GM23248 (cell line): ENCODE data around the gene LEKR1. TPM values are rescaled to one million over a fixed set of nuclear protein-coding genes. Genes with fewer than 3 reads are reported as not detected.

Source experiments
- DNase-seq: peaks from one replicate; pipeline ENCODE4 v3.0.0-alpha.2; 2015
- H2AFZ ChIP-seq: fragments of 200-600 bp; sonication (generic); 2 replicates; pipeline ENCODE4 v1.6.1; 2016; ENCODE audit warnings: antibody characterized with exemption
- H3F3A ChIP-seq: fragments of 200-600 bp; sonication (generic); 2 replicates; pipeline ENCODE4 v1.6.1; 2016; ENCODE audit warnings: mild to moderate bottlenecking, antibody characterized with exemption, mixed run types; ENCODE audit not compliant: insufficient read depth
- H3K27ac ChIP-seq: fragments of 200-600 bp; sonication (generic); 2 replicates; pipeline ENCODE4 v1.5.1; 2016; ENCODE audit warnings: mild to moderate bottlenecking
- H3K27me3 ChIP-seq: fragments of 200-600 bp; sonication (generic); replicated peaks from 2 replicates; pipeline ENCODE4 v1.6.1; 2016; ENCODE audit warnings: mild to moderate bottlenecking; ENCODE audit not compliant: insufficient read depth
- H3K36me3 ChIP-seq: fragments of 200-600 bp; sonication (generic); 2 replicates; pipeline ENCODE4 v1.6.1; 2016; ENCODE audit warnings: low read depth, mild to moderate bottlenecking
- H3K4me1 ChIP-seq: fragments of 200-600 bp; sonication (generic); 2 replicates; pipeline ENCODE4 v1.6.1; 2016; ENCODE audit warnings: mild to moderate bottlenecking; ENCODE audit not compliant: insufficient read depth
- H3K4me2 ChIP-seq: fragments of 200-600 bp; sonication (generic); one replicate; pipeline ENCODE4 v1.6.1; 2016; ENCODE audit warnings: mild to moderate bottlenecking; ENCODE audit not compliant: unreplicated experiment
- H3K4me3 ChIP-seq: fragments of 200-600 bp; sonication (generic); 2 replicates; pipeline ENCODE4 v1.5.1; 2016; ENCODE audit warnings: mild to moderate bottlenecking
- H3K79me2 ChIP-seq: fragments of 200-600 bp; sonication (generic); 2 replicates; pipeline ENCODE4 v1.6.1; 2016; ENCODE audit warnings: mild to moderate bottlenecking; ENCODE audit not compliant: insufficient read depth
- H3K9ac ChIP-seq: fragments of 200-600 bp; sonication (generic); 2 replicates; pipeline ENCODE4 v1.6.1; 2016; ENCODE audit warnings: mild to moderate bottlenecking
- H3K9me2 ChIP-seq: fragments of 200-600 bp; sonication (generic); 2 replicates; pipeline ENCODE4 v1.6.1; 2016; ENCODE audit warnings: mixed run types, mild to moderate bottlenecking, moderate library complexity; ENCODE audit not compliant: insufficient read depth
- H3K9me3 ChIP-seq: fragments of 200-600 bp; sonication (generic); one replicate; pipeline ENCODE4 v1.6.1; 2017; ENCODE audit warnings: low read depth
- H4K20me1 ChIP-seq: fragments of 200-600 bp; sonication (generic); 2 replicates; pipeline ENCODE4 v1.6.0; 2016; ENCODE audit not compliant: insufficient read depth
- EZH2 ChIP-seq: fragments of 200-600 bp; sonication (generic); IDR thresholded peaks from 2 replicates; pipeline ENCODE4 v1.6.1; 2018; ENCODE audit warnings: antibody characterized with exemption, mild to moderate bottlenecking; ENCODE audit not compliant: insufficient read depth, poor library complexity, severe bottlenecking
- EZH2phosphoT487 ChIP-seq: fragments of 200-600 bp; sonication (generic); IDR thresholded peaks from 2 replicates; pipeline ENCODE4 v1.6.1; 2018; ENCODE audit warnings: antibody characterized with exemption, moderate library complexity, mild to moderate bottlenecking, low read depth; ENCODE audit not compliant: insufficient read depth
- WGBS, 2 experiments: methylation state at CpG; one replicate each; pipeline ENCODE4 v1.1.6; 2015 to 2017; ENCODE audit warnings: low lambda C conversion rate in 2 of 2, low coverage in 1 of 2; ENCODE audit errors: missing lambda C conversion rate in 2 of 2; 5-methylcytosine and 5-hydroxymethylcytosine counted together
- in situ Hi-C: fragments of 300-500 bp; cut with MboI; formaldehyde crosslinking; loops from 2 replicates; pipeline ENCODE4 v1.15.0; 2020
- polyA plus RNA-seq: library from polyadenylated mRNA; unstranded; fragments of >200 nt; fragmentation: Nextera tagmentation; extraction: Ambion mirVana; gene quantifications from 2 replicates; pipeline ENCODE4 v1.2.1, GENCODE V29; 2016
- total RNA-seq: library from RNA; depleted of rRNA; stranded (reverse); fragments of >200 nt; shearing (Covaris generic); gene quantifications from 2 replicates; pipeline ENCODE4 v1.2.3, GENCODE V29; 2014

The LEKR1 gene
- total and polyA plus RNA-seq, 2 experiments from 2014 or later, result 0.32 to 0.43 TPM

DNA sequence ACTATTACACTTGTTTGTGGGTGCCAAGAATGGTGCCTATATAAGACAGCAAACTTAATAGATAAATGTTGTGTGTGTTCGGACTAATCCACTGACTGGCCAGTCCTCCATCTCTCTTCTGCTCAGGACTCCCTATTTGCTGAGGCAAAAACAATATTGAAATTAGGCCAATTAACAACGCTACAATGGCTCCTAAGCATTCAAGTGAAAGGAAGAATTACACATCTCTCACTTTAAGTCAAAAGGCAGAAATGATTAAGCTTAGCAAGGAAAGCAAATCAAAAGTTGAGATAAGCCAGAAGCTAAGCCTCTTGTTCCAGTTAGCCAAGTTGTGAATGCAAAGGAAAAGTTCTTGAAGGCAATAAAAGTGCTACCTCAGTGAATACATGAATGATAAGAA lies 206.8 kb downstream of the LEKR1 start:
- Histone ChIP-seq H3K27me3 (no peaks in the 10 kb centered on the region), H3F3A (no peaks in the 10 kb centered on the region), H3K36me3 (no peaks in the 10 kb centered on the region), H4K20me1 (no peaks in the 10 kb centered on the region), H3K4me3 (no peak overlapping the region), H2AFZ (no peak overlapping the region), H3K4me1 (no peaks in the 10 kb centered on the region), H3K9me3 (no peaks in the 10 kb centered on the region), H3K79me2 (no peaks in the 10 kb centered on the region), H3K9ac (no peak overlapping the region), H3K9me2 (no peaks in the 10 kb centered on the region), H3K4me2 (no peak overlapping the region), H3K27ac (no peak overlapping the region)
- TF ChIP-seq EZH2phosphoT487 (no peak), EZH2 (no peak)
- no peak for DNase-seq
- 86 to 91% methylated on average over 2 of the region's 2 CpGs for WGBS, 2 experiments
- in situ Hi-C loops, result no loop called here

DNA sequence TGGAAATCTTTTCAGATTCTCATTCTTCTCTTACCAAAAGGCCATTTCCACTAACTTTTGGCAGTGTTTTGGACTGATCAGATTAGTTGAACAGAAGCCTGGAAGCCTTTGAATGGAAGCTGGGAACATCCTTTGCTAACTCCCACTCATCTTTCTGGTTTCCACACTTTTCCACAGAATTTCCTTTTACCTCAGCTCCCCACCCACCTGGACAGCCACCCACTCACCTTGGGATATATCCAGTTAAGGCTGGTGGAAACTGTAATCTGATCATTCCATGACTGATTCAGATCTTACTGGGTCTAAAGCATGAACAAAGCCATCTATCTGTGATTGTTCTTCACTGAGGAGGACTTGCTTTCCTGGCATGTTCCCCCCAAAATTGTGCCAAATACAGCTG lies 214.3 kb downstream of the LEKR1 start:
- no peak overlapping the region for H2AFZ ChIP-seq
- no peak overlapping the region for H3K4me3 ChIP-seq
- H3K36me3 ChIP-seq, result no peaks in the 10 kb centered on the region
- no peaks in the 10 kb centered on the region for H3K4me1 ChIP-seq
- no peak overlapping the region for H3K27ac ChIP-seq
- H3K9ac ChIP-seq, result no peak overlapping the region
- H3K9me3 ChIP-seq, result no peaks in the 10 kb centered on the region
- H4K20me1 ChIP-seq, result no peaks in the 10 kb centered on the region
- H3K79me2 ChIP-seq, result no peaks in the 10 kb centered on the region
- in situ Hi-C loops, result no loop called here
- H3K27me3 ChIP-seq, result no peaks in the 10 kb centered on the region
- H3F3A ChIP-seq, result no peaks in the 10 kb centered on the region
- TF ChIP-seq EZH2phosphoT487, result no peak
- TF ChIP-seq EZH2, result no peak
- DNase-seq, result no peak
- H3K4me2 ChIP-seq, result no peak overlapping the region
- no peaks in the 10 kb centered on the region for H3K9me2 ChIP-seq

- Histone ChIP-seq H3K9ac (no peak overlapping the region), H3K9me2 (no peaks in the 10 kb centered on the region), H3K27me3 (no peaks in the 10 kb centered on the region), H3K4me3 (no peak overlapping the region), H3K79me2 (no peaks in the 10 kb centered on the region), H2AFZ (no peak overlapping the region), H3K4me1 (no peaks in the 10 kb centered on the region), H3F3A (no peaks in the 10 kb centered on the region), H4K20me1 (no peaks in the 10 kb centered on the region), H3K9me3 (no peaks in the 10 kb centered on the region), H3K4me2 (no peak overlapping the region), H3K36me3 (no peaks in the 10 kb centered on the region), H3K27ac (no peak overlapping the region)
- DNase-seq, result peak; percentile 16
- TF ChIP-seq EZH2phosphoT487 (no peak), EZH2 (no peak)
- in situ Hi-C loops, result no loop called here
- 29 to 31% methylated on average over 2 of the region's 2 CpGs for WGBS, 2 experiments
Measured at GRCh38 chr3:157042226-157042625, 216.1 kb downstream of the LEKR1 start.

GRCh38 chr3:157043771-157044170 lies 217.6 kb downstream of the LEKR1 start:
- TF ChIP-seq EZH2, result no peak
- TF ChIP-seq EZH2phosphoT487, result no peak
- Histone ChIP-seq H3K27me3 (no peaks in the 10 kb centered on the region), H3K9me3 (no peaks in the 10 kb centered on the region), H2AFZ (no peak overlapping the region), H3K27ac (no peak overlapping the region), H3K4me2 (no peak overlapping the region), H3K79me2 (no peaks in the 10 kb centered on the region), H3K4me1 (no peaks in the 10 kb centered on the region), H3F3A (no peaks in the 10 kb centered on the region), H3K36me3 (no peaks in the 10 kb centered on the region), H3K4me3 (no peak overlapping the region), H4K20me1 (no peaks in the 10 kb centered on the region), H3K9ac (no peak overlapping the region), H3K9me2 (no peaks in the 10 kb centered on the region)
- DNase-seq, result no peak
- in situ Hi-C loops, result no loop called here
- 57 to 71% methylated on average over 1 of the region's 1 CpG for WGBS, 2 experiments

DNA sequence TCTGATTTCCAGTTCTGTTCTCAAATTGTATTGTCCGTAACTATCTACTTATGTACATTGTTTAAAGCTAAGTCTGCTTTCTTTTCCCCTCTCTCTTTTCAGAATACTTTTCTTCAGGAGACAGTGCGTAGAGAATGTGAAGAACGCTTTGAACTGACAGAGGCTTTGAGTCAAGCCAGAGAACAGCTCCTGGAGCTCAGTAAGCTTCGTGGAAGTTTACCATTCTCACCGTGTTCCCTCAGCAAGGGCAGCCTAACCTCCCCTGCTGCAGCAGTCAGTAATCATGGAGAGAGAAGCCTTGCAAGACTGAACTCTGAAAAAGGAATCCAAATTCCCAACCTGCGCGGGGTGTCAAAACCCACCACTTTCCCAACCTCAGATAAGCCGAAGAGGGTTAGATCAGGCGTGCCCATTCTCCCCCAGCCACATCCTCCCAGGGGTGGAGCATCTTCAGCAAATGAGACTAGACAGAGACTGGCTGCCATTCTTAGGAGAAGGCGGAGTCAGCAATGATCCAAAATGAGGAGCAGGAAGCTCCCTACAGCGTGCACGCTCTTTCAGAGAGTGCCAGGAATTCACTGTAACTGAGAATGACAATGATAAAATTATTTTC lies 219.2 kb downstream of the LEKR1 start:
- H3K27ac ChIP-seq, result no peak overlapping the region
- DNase-seq, result no peak
- TF ChIP-seq EZH2phosphoT487 (no peak), EZH2 (no peak)
- in situ Hi-C loops, result no loop called here
- H3K9ac ChIP-seq, result no peak overlapping the region
- H4K20me1 ChIP-seq, result no peaks in the 10 kb centered on the region
- H3K79me2 ChIP-seq, result no peaks in the 10 kb centered on the region
- no peak overlapping the region for H2AFZ ChIP-seq
- H3K27me3 ChIP-seq, result no peaks in the 10 kb centered on the region
- no peak overlapping the region for H3K4me3 ChIP-seq
- no peaks in the 10 kb centered on the region for H3K9me3 ChIP-seq
- no peaks in the 10 kb centered on the region for H3K9me2 ChIP-seq
- H3F3A ChIP-seq, result no peaks in the 10 kb centered on the region
- H3K36me3 ChIP-seq, result no peaks in the 10 kb centered on the region
- no peak overlapping the region for H3K4me2 ChIP-seq
- H3K4me1 ChIP-seq, result no peaks in the 10 kb centered on the region
- 61 to 62% methylated on average over 12 of the region's 12 CpGs for WGBS, 2 experiments
